PC-3 (cell line): ENCODE data around the gene MTA3. TPM values are rescaled to one million over a fixed set of nuclear protein-coding genes. Genes with fewer than 3 reads are reported as not detected.
"Not testable (repeated sequence)": the region's sequence is repeated elsewhere in the genome, so short reads cannot be mapped to it uniquely, and the experiment has no call there.

Source experiments
- ATAC-seq: fragments of 200-7000 bp; cut with Tn5 transposase; 2 replicates; pipeline ENCODE4 v1.9.1; 2020; ENCODE audit warnings: mild to moderate bottlenecking, moderate library complexity
- BruUV-seq: library from RNA; stranded (reverse); fragments of 400-500 nt; replicated peaks from 2 replicates; lab custom pipeline; 2021; lab: Mats Ljungman, UMichigan
- CTCF ChIA-PET: fragments of 300-600 bp; sonication (Branson Sonifier 250); formaldehyde crosslinking; loops from one replicate; lab custom pipeline; 2022; ENCODE audit warnings: antibody characterized with exemption; lab: Charles Lee
- POLR2A ChIA-PET: fragments of 300-600 bp; sonication (Branson Sonifier 250); formaldehyde crosslinking; loops from one replicate; lab custom pipeline; 2022; ENCODE audit warnings: antibody characterized with exemption; ENCODE audit not compliant: unreplicated experiment; lab: Charles Lee
- DNase-seq: peaks from one replicate; pipeline ENCODE4 v3.0.0-alpha.2; 2015
- H2AFZ ChIP-seq: fragments of 300-600 bp; sonication (generic); 2 replicates; pipeline ENCODE4 v1.6.0; 2016; ENCODE audit warnings: antibody characterized with exemption, low read length
- H3F3A ChIP-seq: fragments of 300-600 bp; sonication (generic); one replicate; pipeline ENCODE4 v1.6.0; 2017; ENCODE audit warnings: antibody characterized with exemption, low read length, control low read depth, mild to moderate bottlenecking; ENCODE audit not compliant: unreplicated experiment
- H3K27ac ChIP-seq: fragments of 300-600 bp; sonication (generic); 2 replicates; pipeline ENCODE4 v1.5.1; 2016; ENCODE audit warnings: mild to moderate bottlenecking, low read length
- H3K27me3 ChIP-seq: fragments of 300-600 bp; sonication (generic); 2 replicates; pipeline ENCODE4 v1.6.1; 2016; ENCODE audit warnings: low read length, mixed read lengths
- H3K36me3 ChIP-seq: fragments of 300-600 bp; sonication (generic); 2 replicates; pipeline ENCODE4 v1.6.1; 2016; ENCODE audit warnings: low read depth, mixed run types, low read length, mixed read lengths
- H3K4me1 ChIP-seq: fragments of 300-600 bp; sonication (generic); 2 replicates; pipeline ENCODE4 v1.5.1; 2016; ENCODE audit warnings: low read length; ENCODE audit not compliant: insufficient read depth
- H3K4me2 ChIP-seq: fragments of 300-600 bp; sonication (generic); 2 replicates; pipeline ENCODE4 v1.6.0; 2016; ENCODE audit warnings: low read length
- H3K4me3 ChIP-seq: fragments of 300-600 bp; sonication (generic); 2 replicates; pipeline ENCODE4 v1.5.1; 2016; ENCODE audit warnings: mild to moderate bottlenecking, low read length, mixed read lengths
- H3K79me2 ChIP-seq: fragments of 300-600 bp; sonication (generic); 2 replicates; pipeline ENCODE4 v1.6.1; 2017; ENCODE audit warnings: low read length, mixed read lengths
- H3K9ac ChIP-seq: fragments of 300-600 bp; sonication (generic); 2 replicates; pipeline ENCODE4 v1.6.0; 2016; ENCODE audit warnings: mild to moderate bottlenecking, low read length
- H3K9me2 ChIP-seq: fragments of 300-600 bp; sonication (generic); replicated peaks from 2 replicates; pipeline ENCODE4 v1.6.1; 2016; ENCODE audit warnings: mixed run types, low read length, mixed read lengths
- H3K9me3 ChIP-seq: fragments of 300-600 bp; sonication (generic); 2 replicates; pipeline ENCODE4 v1.6.1; 2016; ENCODE audit warnings: low read length, mixed read lengths
- H4K20me1 ChIP-seq: fragments of 300-600 bp; sonication (generic); 2 replicates; pipeline ENCODE4 v1.6.1; 2016; ENCODE audit warnings: low read length, mixed read lengths
- EZH2 ChIP-seq: fragments of 300-600 bp; sonication (generic); IDR thresholded peaks from one replicate; pipeline ENCODE4 v1.6.1; 2017; ENCODE audit warnings: antibody characterized with exemption, mild to moderate bottlenecking, low read length; ENCODE audit not compliant: unreplicated experiment
- EZH2phosphoT487 ChIP-seq: fragments of 300-600 bp; sonication (generic); IDR thresholded peaks from 2 replicates; pipeline ENCODE4 v1.6.1; 2018; ENCODE audit warnings: mild to moderate bottlenecking, antibody characterized with exemption, low read length, borderline replicate concordance
- intact Hi-C: fragments of 100-400 bp; cut with micrococcal nuclease; formaldehyde crosslinking; loops from 2 replicates; pipeline ENCODE4 v1.9.0; 2023
- total RNA-seq: library from RNA; depleted of rRNA; stranded (reverse); fragments of >200 nt; gene quantifications from 2 replicates; pipeline ENCODE4 v1.2.3, GENCODE V29; 2014
- TF ChIP-seq, protein P1 (sequence below): fragments of 300-600 bp; sonication (generic); conservative IDR thresholded peaks from 2 replicates; pipeline ENCODE4 v1.5.1; 2017; ENCODE audit warnings: antibody characterized with exemption, low read depth, mild to moderate bottlenecking, low read length

MTA3 gene
- total RNA-seq, 1 experiment from 2014 or later, result 27.3 TPM

DNA sequence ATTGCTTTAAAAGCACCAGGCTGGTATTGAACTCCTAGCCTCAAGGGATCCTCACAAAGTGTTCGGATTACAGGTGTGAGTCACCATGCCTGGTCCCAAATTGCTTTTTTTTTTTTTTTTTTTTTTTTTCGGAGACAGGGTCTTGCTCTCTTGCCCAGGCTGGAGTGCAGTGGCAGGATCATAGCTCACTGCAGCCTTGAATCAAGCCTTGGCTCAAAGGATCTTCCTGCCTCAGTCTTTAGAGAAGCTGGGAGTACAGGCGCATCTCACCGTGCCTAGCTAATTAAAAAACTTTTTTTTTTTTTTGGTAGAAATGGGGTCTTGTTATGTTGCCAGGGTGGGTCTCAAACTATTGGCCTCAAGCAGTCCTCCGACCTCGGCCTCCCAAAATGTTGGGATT lies 12.8 kb downstream of the MTA3 start:
- CTCF ChIA-PET, result no interaction called here
- H3K9me2 ChIP-seq, result no peaks in the 10 kb centered on the region
- peaks cover 9% of the 10 kb centered on the region; the same call in 1 of the 2 replicates for H3K36me3 ChIP-seq
- intact Hi-C loops, result no loop called here
- ATAC-seq, result no peak
- H3K9ac ChIP-seq, result no peak overlapping the region
- no peak for TF ChIP-seq EZH2phosphoT487
- TF ChIP-seq, protein P1, sequence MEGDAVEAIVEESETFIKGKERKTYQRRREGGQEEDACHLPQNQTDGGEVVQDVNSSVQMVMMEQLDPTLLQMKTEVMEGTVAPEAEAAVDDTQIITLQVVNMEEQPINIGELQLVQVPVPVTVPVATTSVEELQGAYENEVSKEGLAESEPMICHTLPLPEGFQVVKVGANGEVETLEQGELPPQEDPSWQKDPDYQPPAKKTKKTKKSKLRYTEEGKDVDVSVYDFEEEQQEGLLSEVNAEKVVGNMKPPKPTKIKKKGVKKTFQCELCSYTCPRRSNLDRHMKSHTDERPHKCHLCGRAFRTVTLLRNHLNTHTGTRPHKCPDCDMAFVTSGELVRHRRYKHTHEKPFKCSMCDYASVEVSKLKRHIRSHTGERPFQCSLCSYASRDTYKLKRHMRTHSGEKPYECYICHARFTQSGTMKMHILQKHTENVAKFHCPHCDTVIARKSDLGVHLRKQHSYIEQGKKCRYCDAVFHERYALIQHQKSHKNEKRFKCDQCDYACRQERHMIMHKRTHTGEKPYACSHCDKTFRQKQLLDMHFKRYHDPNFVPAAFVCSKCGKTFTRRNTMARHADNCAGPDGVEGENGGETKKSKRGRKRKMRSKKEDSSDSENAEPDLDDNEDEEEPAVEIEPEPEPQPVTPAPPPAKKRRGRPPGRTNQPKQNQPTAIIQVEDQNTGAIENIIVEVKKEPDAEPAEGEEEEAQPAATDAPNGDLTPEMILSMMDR, result no peak
- no peak for TF ChIP-seq EZH2
- POLR2A ChIA-PET, result no interaction called here
- no peak overlapping the region for H3K4me3 ChIP-seq
- H3K79me2 ChIP-seq, result no peaks in the 10 kb centered on the region
- no peak for DNase-seq
- H3K27me3 ChIP-seq, result no peaks in the 10 kb centered on the region
- H3K27ac ChIP-seq, result no peak overlapping the region
- H3K9me3 ChIP-seq, result no peaks in the 10 kb centered on the region
- no peak overlapping the region for H3K4me2 ChIP-seq
- H2AFZ ChIP-seq, result no peak overlapping the region
- BruUV-seq, result no TSS peak
- no peaks in the 10 kb centered on the region for H3K4me1 ChIP-seq
- H3F3A ChIP-seq, result no peaks in the 10 kb centered on the region
- no peaks in the 10 kb centered on the region for H4K20me1 ChIP-seq

DNA sequence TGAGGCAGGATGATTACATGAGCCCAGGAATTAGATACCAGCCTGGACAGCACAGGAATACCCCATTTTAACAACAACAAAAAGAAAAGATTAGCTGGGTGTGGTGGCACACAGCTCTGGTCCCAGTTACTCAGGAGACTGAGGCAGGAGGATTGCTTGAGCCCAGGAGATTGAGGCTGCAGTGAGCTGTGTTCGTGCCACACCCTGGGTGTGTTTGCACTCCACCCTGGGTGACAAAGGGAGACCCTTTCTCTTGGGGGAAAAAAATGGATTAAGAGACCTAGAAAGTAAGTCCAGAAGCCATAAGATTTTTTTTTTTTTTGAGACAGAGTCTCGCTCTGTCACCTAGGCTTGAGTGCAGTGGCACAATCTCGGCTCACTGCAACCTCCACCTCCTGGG lies 16.2 kb downstream of the MTA3 start:
- H3K36me3 ChIP-seq, BruUV-seq, POLR2A ChIA-PET: not testable (repeated sequence)

DNA sequence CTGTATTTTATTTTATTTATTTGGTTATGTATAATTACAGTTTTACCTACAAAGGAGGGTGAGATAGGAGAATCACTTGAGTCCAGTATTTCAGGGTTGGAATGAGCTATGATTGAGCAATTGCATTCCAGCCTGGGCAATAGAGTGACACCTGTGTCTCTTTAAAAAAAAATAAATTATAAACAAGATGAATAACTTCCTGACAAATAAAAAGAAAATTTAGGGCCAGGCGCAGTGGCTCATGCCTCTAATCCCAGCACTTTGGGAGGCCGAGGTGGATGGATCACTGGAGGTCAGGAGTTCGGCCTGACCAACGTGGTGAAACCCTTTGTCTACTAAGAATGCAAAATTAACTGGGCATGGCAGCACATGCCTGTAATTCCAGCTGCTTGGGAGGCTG lies 17.3 kb downstream of the MTA3 start:
- H3F3A ChIP-seq, result no peaks in the 10 kb centered on the region
- DNase-seq (no peak), ATAC-seq (no peak)
- peaks cover 1% of the 10 kb centered on the region; the same call in 1 of the 2 replicates for H3K36me3 ChIP-seq
- H3K4me1 ChIP-seq, result no peaks in the 10 kb centered on the region
- H4K20me1 ChIP-seq, result no peaks in the 10 kb centered on the region
- no peak for TF ChIP-seq EZH2
- H3K9ac ChIP-seq, result no peak overlapping the region
- CTCF ChIA-PET, result no interaction called here
- no TSS peak for BruUV-seq
- no peaks in the 10 kb centered on the region for H3K9me3 ChIP-seq
- no peaks in the 10 kb centered on the region for H3K79me2 ChIP-seq
- intact Hi-C loops, result no loop called here
- H3K4me2 ChIP-seq, result no peak overlapping the region
- no peak overlapping the region for H2AFZ ChIP-seq
- H3K27ac ChIP-seq, result no peak overlapping the region
- H3K27me3 ChIP-seq, result no peaks in the 10 kb centered on the region
- H3K4me3 ChIP-seq, result no peak overlapping the region
- H3K9me2 ChIP-seq, result no peaks in the 10 kb centered on the region
- POLR2A ChIA-PET, result no interaction called here

More for the DNA sequence above, 16.2 kb downstream of the MTA3 start:
- H4K20me1 ChIP-seq, H3F3A ChIP-seq, H3K9me2 ChIP-seq, intact Hi-C loops, ATAC-seq, H3K79me2 ChIP-seq, DNase-seq, H3K4me2 ChIP-seq, H3K4me3 ChIP-seq, H3K9me3 ChIP-seq, H3K27ac ChIP-seq, H2AFZ ChIP-seq, CTCF ChIA-PET, H3K9ac ChIP-seq, H3K4me1 ChIP-seq, H3K27me3 ChIP-seq: not testable (repeated sequence)

- POLR2A ChIA-PET, result no interaction called here
- no peak for ATAC-seq
Measured at GRCh38 chr2:42587526-42588117, 19.2 kb downstream of the MTA3 start.

More at GRCh38 chr2:42587526-42588117, 19.2 kb downstream of the MTA3 start:
- Histone ChIP-seq H3K4me1 (no peaks in the 10 kb centered on the region), H3K9me3 (no peaks in the 10 kb centered on the region), H3K27me3 (no peaks in the 10 kb centered on the region), H3K9me2 (no peaks in the 10 kb centered on the region), H3K36me3 (no peaks in the 10 kb centered on the region), H4K20me1 (no peaks in the 10 kb centered on the region), H3K27ac (no peak overlapping the region), H3K79me2 (no peaks in the 10 kb centered on the region), H3K9ac (no peak overlapping the region), H2AFZ (no peak overlapping the region), H3F3A (no peaks in the 10 kb centered on the region), H3K4me3 (no peak overlapping the region), H3K4me2 (no peak overlapping the region)
- TF ChIP-seq EZH2phosphoT487 (no peak), EZH2 (no peak)
- TF ChIP-seq, protein P1, result no peak
- CTCF ChIA-PET, result interaction anchor here (0.5 kb wide), 1 partner anchor 147 kb away, joined by 4 read pairs; no protein-coding TSS in a partner anchor
- no TSS peak for BruUV-seq
- intact Hi-C loops, result no loop called here
- DNase-seq, result no peak
